ENCODE results near the gene NUPR2. TPM values are rescaled to one million over a fixed set of nuclear protein-coding genes. Genes with fewer than 3 reads are reported as not detected.
"Not testable (repeated sequence)": the region's sequence is repeated elsewhere in the genome, so short reads cannot be mapped to it uniquely, and the experiment has no call there.

The NUPR2 gene
- total RNA-seq, 2 experiments from 2014 or later, result not detected

GRCh38 chr7:56081626-56082340 is 34.4 kb downstream of the NUPR2 start:
- H3K27me3 Mint-ChIP-seq, result no peaks in the 10 kb centered on the region
- no peaks in the 10 kb centered on the region for H3K4me1 Mint-ChIP-seq (ENCODE audit: low read depth)
- POLR2A ChIA-PET, result no interaction called here
- no peaks in the 10 kb centered on the region for H3K4me1 ChIP-seq (ENCODE audit: insufficient read depth, low read length)
- intact Hi-C loops (cut with DNase I, micrococcal nuclease), result no loop called here
- H3K9me3 ChIP-seq (ENCODE audit: control insufficient read depth in 1 of 2, insufficient read depth in 1 of 2, low read length in 2 of 2), result no peaks in the 10 kb centered on the region
- no peak overlapping the region for H3K4me3 ChIP-seq (ENCODE audit: low read length)
- no peak overlapping the region for H3K27ac ChIP-seq (ENCODE audit: low read depth in 1 of 2, low read length in 2 of 2)
- ATAC-seq (ENCODE audit: poor library complexity), result no peak
- H3K36me3 ChIP-seq (ENCODE audit: insufficient read depth, low read length), result peaks cover 31% of the 10 kb centered on the region
- H3K27ac Mint-ChIP-seq, result no peak overlapping the region
- H3K36me3 Mint-ChIP-seq (ENCODE audit: low read depth), result peaks cover 52% of the 10 kb centered on the region
- TF ChIP-seq, protein P1, sequence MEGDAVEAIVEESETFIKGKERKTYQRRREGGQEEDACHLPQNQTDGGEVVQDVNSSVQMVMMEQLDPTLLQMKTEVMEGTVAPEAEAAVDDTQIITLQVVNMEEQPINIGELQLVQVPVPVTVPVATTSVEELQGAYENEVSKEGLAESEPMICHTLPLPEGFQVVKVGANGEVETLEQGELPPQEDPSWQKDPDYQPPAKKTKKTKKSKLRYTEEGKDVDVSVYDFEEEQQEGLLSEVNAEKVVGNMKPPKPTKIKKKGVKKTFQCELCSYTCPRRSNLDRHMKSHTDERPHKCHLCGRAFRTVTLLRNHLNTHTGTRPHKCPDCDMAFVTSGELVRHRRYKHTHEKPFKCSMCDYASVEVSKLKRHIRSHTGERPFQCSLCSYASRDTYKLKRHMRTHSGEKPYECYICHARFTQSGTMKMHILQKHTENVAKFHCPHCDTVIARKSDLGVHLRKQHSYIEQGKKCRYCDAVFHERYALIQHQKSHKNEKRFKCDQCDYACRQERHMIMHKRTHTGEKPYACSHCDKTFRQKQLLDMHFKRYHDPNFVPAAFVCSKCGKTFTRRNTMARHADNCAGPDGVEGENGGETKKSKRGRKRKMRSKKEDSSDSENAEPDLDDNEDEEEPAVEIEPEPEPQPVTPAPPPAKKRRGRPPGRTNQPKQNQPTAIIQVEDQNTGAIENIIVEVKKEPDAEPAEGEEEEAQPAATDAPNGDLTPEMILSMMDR (IDR thresholded peaks at IDR 0.05), result no peak
- no peaks in the 10 kb centered on the region for H3K9me3 Mint-ChIP-seq
- H3K4me3 Mint-ChIP-seq, result no peak overlapping the region
- CTCF ChIA-PET, result no interaction called here
- H3K27me3 ChIP-seq (ENCODE audit: control insufficient read depth in 1 of 2, insufficient read depth in 2 of 2, low read length in 2 of 2), result no peaks in the 10 kb centered on the region
- no peak for DNase-seq

GRCh38 chr7:56080726-56081435 is 35.3 kb downstream of the NUPR2 start:
- H3K4me3 Mint-ChIP-seq; H3K27ac Mint-ChIP-seq; H3K27me3 Mint-ChIP-seq; H3K9me3 ChIP-seq (ENCODE audit: control insufficient read depth in 1 of 2, insufficient read depth in 1 of 2, low read length in 2 of 2); H3K9me3 Mint-ChIP-seq; H3K27me3 ChIP-seq (ENCODE audit: control insufficient read depth in 1 of 2, insufficient read depth in 2 of 2, low read length in 2 of 2); CTCF ChIA-PET; H3K4me1 ChIP-seq (ENCODE audit: insufficient read depth, low read length); intact Hi-C loops (cut with DNase I, micrococcal nuclease); ATAC-seq (ENCODE audit: poor library complexity); POLR2A ChIA-PET; H3K4me1 Mint-ChIP-seq (ENCODE audit: low read depth); H3K27ac ChIP-seq (ENCODE audit: low read depth in 1 of 2, low read length in 2 of 2); H3K4me3 ChIP-seq (ENCODE audit: low read length); DNase-seq: not testable (repeated sequence)
- peaks cover 35% of the 10 kb centered on the region for H3K36me3 ChIP-seq (ENCODE audit: insufficient read depth, low read length)
- H3K36me3 Mint-ChIP-seq (ENCODE audit: low read depth), result peaks cover 51% of the 10 kb centered on the region

DNA sequence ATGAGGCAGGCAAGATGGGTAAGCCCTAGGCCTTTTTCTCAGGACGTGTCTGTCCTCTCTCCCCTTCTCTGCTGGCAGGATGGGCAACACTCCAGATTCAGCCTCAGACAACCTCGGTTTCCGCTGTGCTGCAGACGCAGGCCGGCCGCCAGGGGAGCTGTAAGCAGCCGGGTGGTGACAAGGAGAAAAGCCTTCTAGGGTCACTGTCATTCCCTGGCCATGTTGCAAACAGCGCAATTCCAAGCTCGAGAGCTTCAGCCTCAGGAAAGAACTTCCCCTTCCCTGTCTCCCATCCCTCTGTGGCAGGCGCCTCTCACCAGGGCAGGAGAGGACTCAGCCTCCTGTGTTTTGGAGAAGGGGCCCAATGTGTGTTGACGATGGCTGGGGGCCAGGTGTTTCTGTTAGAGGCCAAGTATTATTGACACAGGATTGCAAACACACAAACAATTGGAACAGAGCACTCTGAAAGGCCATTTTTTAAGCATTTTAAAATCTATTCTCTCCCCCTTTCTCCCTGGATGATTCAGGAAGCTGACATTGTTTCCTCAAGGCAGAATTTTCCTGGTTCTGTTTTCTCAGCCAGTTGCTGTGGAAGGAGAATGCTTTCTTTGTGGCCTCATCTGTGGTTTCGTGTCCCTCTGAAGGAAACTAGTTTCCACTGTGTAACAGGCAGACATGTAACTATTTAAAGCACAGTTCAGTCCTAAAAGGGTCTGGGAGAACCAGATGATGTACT is 36.6 kb downstream of the NUPR2 start:
- no peaks in the 10 kb centered on the region for H3K4me1 Mint-ChIP-seq (ENCODE audit: low read depth)
- no peak overlapping the region for H3K27ac Mint-ChIP-seq
- H3K27me3 Mint-ChIP-seq, result no peaks in the 10 kb centered on the region
- ATAC-seq (ENCODE audit: poor library complexity), result no peak
- peaks cover 49% of the 10 kb centered on the region for H3K36me3 Mint-ChIP-seq (ENCODE audit: low read depth)
- TF ChIP-seq, protein P1 (IDR thresholded peaks at IDR 0.05), result no peak
- Histone ChIP-seq H3K4me1 (ENCODE audit: insufficient read depth, low read length) (peaks cover 3% of the 10 kb centered on the region), H3K27me3 (ENCODE audit: control insufficient read depth in 1 of 2, insufficient read depth in 2 of 2, low read length in 2 of 2) (no peaks in the 10 kb centered on the region), H3K36me3 (ENCODE audit: insufficient read depth, low read length) (peaks cover 38% of the 10 kb centered on the region), H3K9me3 (ENCODE audit: control insufficient read depth in 1 of 2, insufficient read depth in 1 of 2, low read length in 2 of 2) (no peaks in the 10 kb centered on the region), H3K4me3 (ENCODE audit: low read length) (no peak overlapping the region), H3K27ac (ENCODE audit: low read depth in 1 of 2, low read length in 2 of 2) (no peak overlapping the region)
- no peaks in the 10 kb centered on the region for H3K9me3 Mint-ChIP-seq
- ChIA-PET POLR2A (no interaction called here), CTCF (no interaction called here)
- H3K4me3 Mint-ChIP-seq, result no peak overlapping the region
- no peak for DNase-seq
- intact Hi-C loops (cut with DNase I, micrococcal nuclease), result no loop called here
